Dedifferentiated amniotic fluid mesenchymal stem cell (primary cell): ENCODE results near the gene CTTN.

Experiments
- DNase-seq: peaks from one replicate; pipeline ENCODE4 v3.0.0-alpha.2; 2016; ENCODE audit errors: extremely low spot score

CTTN gene

DNA sequence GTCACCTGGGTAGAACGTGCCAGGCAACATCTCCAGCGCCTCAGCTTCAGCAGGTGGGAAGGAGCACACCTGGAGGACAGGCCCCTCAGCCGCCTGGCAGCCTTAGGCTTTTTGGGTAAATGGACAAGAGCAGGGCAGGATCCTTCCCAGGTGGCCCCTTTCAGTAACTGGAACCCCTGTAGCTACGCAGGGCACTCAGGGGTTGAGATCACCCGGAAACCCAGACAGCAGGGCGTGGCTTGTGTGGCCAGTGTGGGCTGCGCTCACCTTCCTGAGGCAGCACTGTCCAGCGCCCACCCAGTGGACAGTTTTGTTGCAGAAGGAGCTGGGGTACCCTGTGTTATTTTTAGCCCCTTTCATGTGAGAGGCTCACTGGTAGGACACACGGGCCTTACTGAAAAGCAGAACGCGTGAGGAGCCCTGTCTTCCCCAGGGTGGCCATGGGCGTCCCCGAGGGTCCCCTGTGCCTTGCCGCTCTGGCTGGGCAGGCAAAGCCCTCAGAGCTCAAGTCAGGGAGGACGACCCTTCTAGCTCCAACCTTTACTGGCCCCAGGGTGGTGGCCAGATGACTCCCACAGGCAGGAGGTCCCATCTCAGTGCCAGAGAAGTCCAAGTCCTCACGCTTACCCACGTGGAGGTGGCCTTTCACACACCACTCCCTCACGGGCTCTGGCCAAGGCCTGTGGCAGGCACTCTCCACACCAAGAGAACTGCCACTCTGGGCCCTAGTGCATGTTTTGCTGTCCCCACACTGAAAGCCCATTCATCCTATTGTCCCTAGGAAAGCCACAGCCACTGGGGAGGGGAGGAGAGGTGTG, 75.8 kb downstream of the CTTN start:
- no peak for DNase-seq

DNA sequence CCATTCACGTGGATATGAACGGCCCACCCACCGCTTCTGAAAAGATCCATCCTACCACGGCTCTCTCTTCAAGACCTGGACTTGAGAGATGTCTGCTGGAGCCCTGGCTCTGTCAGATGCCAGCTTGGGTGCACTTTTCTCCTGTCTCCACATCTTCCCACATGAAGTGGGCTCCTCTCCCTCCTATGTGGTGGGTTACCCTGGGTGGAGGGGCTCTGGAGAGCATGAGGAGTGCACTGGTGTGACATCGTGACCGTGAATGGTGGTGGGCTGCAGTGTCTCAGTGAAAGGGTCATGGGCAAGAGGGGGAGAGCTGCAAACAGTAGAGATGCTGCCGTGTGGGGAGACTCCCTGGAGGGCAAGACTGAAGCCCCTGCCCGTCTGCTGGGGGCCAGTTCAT, 76.4 kb downstream of the CTTN start:
- DNase-seq, result no peak

GRCh38 chr11:70476669-70477068, 78.3 kb downstream of the CTTN start:
- no peak for DNase-seq

DNA sequence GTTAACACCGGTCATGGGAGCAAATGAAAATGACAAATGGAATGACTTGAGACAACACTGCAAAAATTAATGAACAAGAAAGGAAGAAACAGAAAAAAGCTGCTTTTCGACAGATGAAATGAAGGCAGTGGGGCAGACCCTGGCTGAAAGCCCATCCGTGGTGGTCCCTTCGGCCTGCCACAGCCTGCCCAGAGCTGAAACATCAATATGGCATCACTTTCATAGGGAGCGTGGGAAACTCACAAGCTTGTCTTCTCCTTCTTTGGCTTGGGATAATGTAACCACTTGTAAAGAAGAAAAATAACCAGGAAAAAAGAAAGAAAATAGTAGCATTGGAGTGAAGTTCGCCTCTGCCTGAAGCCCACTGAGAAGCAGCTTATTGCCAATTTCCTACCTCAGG, 78.8 kb downstream of the CTTN start:
- DNase-seq, result no peak

DNA sequence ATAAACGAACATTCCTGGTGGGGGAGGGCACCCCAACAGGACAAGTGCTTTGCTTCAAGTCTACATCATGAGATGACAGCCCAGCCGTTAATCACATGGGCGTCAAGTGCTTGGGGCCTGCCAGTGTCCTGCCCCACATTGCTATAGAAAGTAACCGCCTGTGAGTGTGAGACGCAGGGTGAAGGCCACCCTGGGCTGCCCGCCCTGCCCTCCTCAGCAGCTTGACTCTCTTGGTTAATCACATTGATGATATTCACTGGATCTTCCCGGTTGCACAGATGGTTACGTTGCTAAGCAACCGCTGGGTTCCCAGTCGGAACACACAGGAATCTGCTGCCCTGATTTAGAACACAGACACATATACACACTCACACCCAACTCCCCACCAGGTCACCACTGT, 79.3 kb downstream of the CTTN start:
- no peak for DNase-seq

- no peak for DNase-seq
Observed at GRCh38 chr11:70478166-70478890, 80.0 kb downstream of the CTTN start.

DNA sequence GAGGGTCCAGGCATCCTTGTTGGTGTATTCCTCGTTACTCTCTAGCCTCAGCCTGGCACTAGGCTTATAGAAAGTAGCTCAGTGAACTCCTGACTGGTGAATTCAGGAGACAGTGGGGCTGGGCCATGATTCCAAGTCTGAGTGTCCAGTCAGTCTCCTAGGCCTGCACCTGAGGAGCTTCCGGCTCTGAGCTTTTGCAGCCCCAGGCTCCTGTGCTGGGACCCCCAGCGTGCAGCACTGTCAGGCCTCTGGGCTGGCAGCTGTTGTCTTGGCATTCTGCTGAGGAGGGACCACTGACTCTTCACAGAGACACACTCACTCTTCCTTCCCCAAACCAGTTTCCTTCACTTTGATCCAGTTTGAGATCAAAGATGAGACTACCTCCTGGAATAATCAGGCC, 82.4 kb downstream of the CTTN start:
- no peak for DNase-seq

- no peak for DNase-seq
Observed at GRCh38 chr11:70481625-70482528, 83.5 kb downstream of the CTTN start.

GRCh38 chr11:70482529-70482917, 84.2 kb downstream of the CTTN start:
- DNase-seq, result no peak

DNA sequence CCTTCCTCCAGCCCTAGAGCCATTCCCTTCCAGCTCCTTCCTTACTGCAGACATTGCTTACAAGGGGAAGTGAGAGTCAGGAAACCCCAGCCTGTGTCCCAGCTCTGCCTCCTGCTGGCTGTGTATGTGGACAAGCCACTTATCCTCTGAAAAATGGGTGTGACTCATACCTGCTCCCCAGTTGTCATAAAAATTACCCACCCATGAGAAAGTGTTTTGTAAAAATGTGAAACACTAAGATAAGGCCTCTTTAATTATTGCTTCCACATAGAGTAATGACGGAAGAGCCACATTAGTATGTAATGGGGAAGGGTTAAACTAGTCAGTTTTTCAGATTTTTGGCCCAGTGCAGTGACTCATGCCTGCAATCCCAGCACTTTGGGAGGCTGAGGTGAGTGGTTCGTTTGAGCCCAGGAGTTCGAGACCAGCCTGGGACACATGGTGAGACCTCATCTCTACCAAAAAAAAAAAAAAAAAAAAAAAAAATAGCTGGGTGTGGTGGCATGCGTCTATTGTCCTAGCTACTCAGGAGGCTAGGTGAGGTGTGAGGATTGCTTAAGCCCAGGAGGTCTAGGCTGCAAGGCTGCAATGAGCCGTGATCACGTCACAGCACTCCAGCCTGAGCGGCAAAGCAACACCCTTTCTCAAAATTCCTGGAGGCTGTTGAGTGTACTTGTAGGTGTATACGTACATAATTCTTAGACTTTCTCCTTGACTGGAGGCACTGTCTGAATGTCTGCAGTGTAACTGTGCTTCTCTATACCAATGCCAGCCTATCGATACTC, 84.9 kb downstream of the CTTN start:
- no peak for DNase-seq

GRCh38 chr11:70483917-70484316, 85.6 kb downstream of the CTTN start:
- no peak for DNase-seq

GRCh38 chr11:70485326-70486025, 87.1 kb downstream of the CTTN start:
- no peak for DNase-seq

DNA sequence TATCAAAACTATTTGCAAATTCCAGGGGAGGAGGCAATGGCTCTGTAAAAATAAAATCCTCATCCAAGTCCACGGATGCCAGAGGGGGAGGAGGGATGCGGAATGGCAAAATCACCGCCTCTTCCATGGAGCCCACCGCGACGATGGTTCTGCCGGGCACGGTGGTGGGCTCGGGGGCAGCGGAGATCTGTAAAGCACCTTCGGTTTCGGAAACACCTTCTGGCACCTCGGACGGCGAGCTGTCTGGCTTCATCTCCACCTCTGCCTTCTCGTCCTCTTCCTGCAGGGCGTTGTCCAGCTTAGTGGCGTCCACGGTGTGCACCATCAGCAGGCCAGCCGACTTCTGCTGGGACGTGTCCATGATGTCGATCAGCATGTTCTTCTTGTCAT, 87.7 kb downstream of the CTTN start:
- DNase-seq, result no peak
